Measurements from ENCODE around the gene TAGLN3. TPM values are rescaled to one million over a fixed set of nuclear protein-coding genes. Genes with fewer than 3 reads are reported as not detected.

Gene TAGLN3
- total RNA-seq, 4 donors from 2014 or later, result not detected

- DNase-seq (no peak), ATAC-seq (no peak)
- no peak for TF ChIP-seq POLR2A (IDR thresholded peaks at IDR 0.05)
- Histone ChIP-seq H3K4me3 (no peak overlapping the region), H3K36me3 (peaks cover 0 to 17% of the 10 kb centered on the region in 2 donors), H3K27me3 (no peaks in the 10 kb centered on the region), H3K9me3 (no peaks in the 10 kb centered on the region), H3K27ac (no peak overlapping the region), H3K4me1 (peaks cover 5 to 8% of the 10 kb centered on the region in 2 donors)
- in situ Hi-C loops (cut with MboI; ENCODE audit: low sequenced_read_pairs in 4 of 4), result no loop called here
- intact Hi-C loops (cut with DNase I; ENCODE audit: low total_unique reads), result no loop called here
Measured at GRCh38 chr3:111984636-111985298, 14.0 kb upstream of the TAGLN3 start.

GRCh38 chr3:111986800-111987199 is 11.9 kb upstream of the TAGLN3 start:
- intact Hi-C loops (cut with DNase I; ENCODE audit: low total_unique reads), result no loop called here
- DNase-seq (no peak), ATAC-seq (no peak)
- no peak overlapping the region for H3K4me3 ChIP-seq
- H3K36me3 ChIP-seq, result peaks cover 0 to 22% of the 10 kb centered on the region in 2 donors
- in situ Hi-C loops (cut with MboI; ENCODE audit: low sequenced_read_pairs in 4 of 4), result no loop called here
- H3K27ac ChIP-seq, result no peak overlapping the region
- H3K4me1 ChIP-seq, result no peaks in the 10 kb centered on the region
- no peak for TF ChIP-seq POLR2A (IDR thresholded peaks at IDR 0.05)
- no peak for TF ChIP-seq CTCF (IDR thresholded peaks at IDR 0.05 in 4 of 5, conservative IDR thresholded peaks at IDR 0.05 in 1 of 5)
- no peaks in the 10 kb centered on the region for H3K9me3 ChIP-seq
- no peaks in the 10 kb centered on the region for H3K27me3 ChIP-seq

GRCh38 chr3:111989061-111989678 is 9.6 kb upstream of the TAGLN3 start:
- ATAC-seq, result peak; percentile 77 to 86

GRCh38 chr3:111993038-111993437 is 5.7 kb upstream of the TAGLN3 start:
- intact Hi-C loops (cut with DNase I; ENCODE audit: low total_unique reads) (no loop called here), in situ Hi-C loops (cut with MboI; ENCODE audit: low sequenced_read_pairs in 4 of 4) (no loop called here)
- H3K4me1 ChIP-seq, result no peaks in the 10 kb centered on the region
- ATAC-seq (no peak), DNase-seq (no peak)
- peaks cover 0 to 8% of the 10 kb centered on the region in 2 donors for H3K36me3 ChIP-seq
- no peak overlapping the region for H3K27ac ChIP-seq
- no peaks in the 10 kb centered on the region for H3K27me3 ChIP-seq
- H3K4me3 ChIP-seq, result no peak overlapping the region
- TF ChIP-seq CTCF (IDR thresholded peaks at IDR 0.05 in 4 of 5, conservative IDR thresholded peaks at IDR 0.05 in 1 of 5) (no peak), POLR2A (IDR thresholded peaks at IDR 0.05) (no peak)
- H3K9me3 ChIP-seq, result no peaks in the 10 kb centered on the region

More at GRCh38 chr3:111989061-111989678, 9.6 kb upstream of the TAGLN3 start:
- H3K27me3 ChIP-seq, result no peaks in the 10 kb centered on the region
- H3K4me1 ChIP-seq, result no peaks in the 10 kb centered on the region
- intact Hi-C loops (cut with DNase I; ENCODE audit: low total_unique reads), result loop anchor here (2.0 kb wide), 1 partner anchor 24 kb away; no protein-coding TSS in a partner anchor
- no peak for DNase-seq
- H3K4me3 ChIP-seq, result no peak overlapping the region
- H3K36me3 ChIP-seq, result peaks cover 0 to 24% of the 10 kb centered on the region in 2 donors
- TF ChIP-seq CTCF (IDR thresholded peaks at IDR 0.05 in 4 of 5, conservative IDR thresholded peaks at IDR 0.05 in 1 of 5) (peak; percentile 16 to 62 (median 31)), POLR2A (IDR thresholded peaks at IDR 0.05) (no peak)
- no peak overlapping the region for H3K27ac ChIP-seq
- H3K9me3 ChIP-seq, result no peaks in the 10 kb centered on the region
- in situ Hi-C loops (cut with MboI; ENCODE audit: low sequenced_read_pairs in 4 of 4), result no loop called here

- intact Hi-C loops (cut with DNase I; ENCODE audit: low total_unique reads), result no loop called here
- in situ Hi-C loops (cut with MboI; ENCODE audit: low sequenced_read_pairs in 4 of 4), result no loop called here
- peaks cover 5 to 6% of the 10 kb centered on the region in 2 donors for H3K4me1 ChIP-seq
Measured at GRCh38 chr3:111999484-112000324, 982 bp downstream of the TAGLN3 start.

More at GRCh38 chr3:111999484-112000324, 982 bp downstream of the TAGLN3 start:
- Histone ChIP-seq H3K27ac (no peak overlapping the region), H3K36me3 (no peaks in the 10 kb centered on the region), H3K27me3 (peaks cover 4 to 25% (median 19%) of the 10 kb centered on the region in 3 donors), H3K9me3 (no peaks in the 10 kb centered on the region), H3K4me3 (peak overlapping the region; percentile 32 to 49 (median 42))
- ATAC-seq (no peak), DNase-seq (no peak)
- TF ChIP-seq CTCF (IDR thresholded peaks at IDR 0.05 in 4 of 5, conservative IDR thresholded peaks at IDR 0.05 in 1 of 5), result no peak
- TF ChIP-seq POLR2A (IDR thresholded peaks at IDR 0.05), result no peak

All from gastrocnemius medialis (tissue), 4 donors.